Thyroid gland (tissue), 4 donors: ENCODE results near the gene CHRDL2. TPM values are rescaled to one million over a fixed set of nuclear protein-coding genes. Genes with fewer than 3 reads are reported as not detected.

Experiments
- DNase-seq, 2 donors: peaks; one replicate each; pipeline ENCODE4 v3.0.0-alpha.2; 2019
- H3K27ac ChIP-seq, 3 donors: fragments of 200-600 bp; sonication (generic); 1 replicate in 2 of 3; 2 replicates in 1 of 3; pipeline ENCODE4 v1.5.1; 2016 to 2019; ENCODE audit warnings: mild to moderate bottlenecking in 1 of 3, moderate library complexity in 1 of 3
- H3K27me3 ChIP-seq: fragments of 200-600 bp; sonication (generic); one replicate; pipeline ENCODE4 v1.5.1; 2019
- H3K36me3 ChIP-seq, 2 donors: fragments of 200-600 bp; sonication (generic); one replicate each; pipeline ENCODE4 v1.5.1; 2016 to 2019
- H3K4me1 ChIP-seq, 2 donors: fragments of 200-600 bp; sonication (generic); one replicate each; pipeline ENCODE4 v1.5.1; 2017 to 2019
- H3K4me3 ChIP-seq, 3 donors: fragments of 200-600 bp; sonication (generic); replicated peaks in 1 of 3; 1 replicate in 2 of 3; 2 replicates in 1 of 3; pipeline ENCODE4 v1.5.1; 2016; ENCODE audit warnings: mild to moderate bottlenecking in 1 of 3
- H3K9me3 ChIP-seq: fragments of 200-600 bp; sonication (generic); one replicate; pipeline ENCODE4 v1.5.1; 2017
- POLR2A ChIP-seq, 2 donors: fragments of 450-650 bp; IDR thresholded peaks; one replicate each; pipeline ENCODE4 v1.6.1; 2017; ENCODE audit warnings: antibody characterized with exemption in 2 of 2, mild to moderate bottlenecking in 2 of 2, moderate library complexity in 1 of 2
- WGBS, 2 donors: methylation state at CpG; one replicate each; pipeline ENCODE4 v1.1.5; 2017; 5-methylcytosine and 5-hydroxymethylcytosine counted together
- intact Hi-C: fragments of 100-400 bp; cut with DNase I; formaldehyde crosslinking; loops from one replicate; pipeline ENCODE4 v1.15.1; 2023
- total RNA-seq, 4 donors: library from RNA; depleted of rRNA; stranded (reverse); fragments of >200 nt; gene quantifications; one replicate each; pipeline ENCODE4 v1.2.3, GENCODE V29; 2016
- TF ChIP-seq, protein P1 (sequence below), 6 experiments: fragments of 200-600 bp in 3 of 6; fragments of 450-650 bp in 3 of 6; sonication (generic) in 3 of 6; IDR thresholded peaks; one replicate each; pipeline ENCODE4 v1.5.1; 2016 to 2019; ENCODE audit warnings: antibody characterized with exemption in 6 of 6, mild to moderate bottlenecking in 2 of 6, inconsistent platforms in 1 of 6, moderate library complexity in 1 of 6

CHRDL2 gene
- total RNA-seq, 4 donors from 2014 or later, result not detected

DNA sequence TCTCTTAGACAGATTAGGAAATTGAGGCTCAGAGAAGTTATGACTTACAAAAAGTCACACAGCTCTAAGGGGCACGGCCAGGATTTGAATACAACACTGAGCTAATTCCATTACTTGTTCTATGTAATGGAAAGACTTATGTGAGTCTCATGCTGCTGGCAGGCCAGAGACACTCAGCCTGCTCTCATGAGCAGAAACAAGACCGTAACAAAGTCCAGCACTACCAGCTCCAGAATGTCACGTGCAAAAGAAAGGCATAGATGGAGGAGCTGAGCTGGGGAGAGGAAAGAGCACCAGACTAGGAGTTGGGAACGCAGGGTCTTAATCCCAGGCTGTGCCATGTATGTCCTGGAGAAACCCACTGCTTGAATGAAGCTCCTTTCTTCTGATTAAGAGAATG lies 1.8 kb downstream of the CHRDL2 start:
- H3K27me3 ChIP-seq, result no peaks in the 10 kb centered on the region
- no peak overlapping the region for H3K27ac ChIP-seq
- DNase-seq, result no peak
- no peaks in the 10 kb centered on the region for H3K36me3 ChIP-seq
- intact Hi-C loops, result loop anchor here (5.0 to 10.0 kb wide), 2 partner anchors 95 to 117 kb away; no protein-coding TSS in a partner anchor
- WGBS, 2 donors, result 84% methylated on average over 4 of the region's 4 CpGs
- H3K9me3 ChIP-seq, result no peaks in the 10 kb centered on the region
- no peak for TF ChIP-seq POLR2A (IDR thresholded peaks at IDR 0.05)
- TF ChIP-seq, protein P1, sequence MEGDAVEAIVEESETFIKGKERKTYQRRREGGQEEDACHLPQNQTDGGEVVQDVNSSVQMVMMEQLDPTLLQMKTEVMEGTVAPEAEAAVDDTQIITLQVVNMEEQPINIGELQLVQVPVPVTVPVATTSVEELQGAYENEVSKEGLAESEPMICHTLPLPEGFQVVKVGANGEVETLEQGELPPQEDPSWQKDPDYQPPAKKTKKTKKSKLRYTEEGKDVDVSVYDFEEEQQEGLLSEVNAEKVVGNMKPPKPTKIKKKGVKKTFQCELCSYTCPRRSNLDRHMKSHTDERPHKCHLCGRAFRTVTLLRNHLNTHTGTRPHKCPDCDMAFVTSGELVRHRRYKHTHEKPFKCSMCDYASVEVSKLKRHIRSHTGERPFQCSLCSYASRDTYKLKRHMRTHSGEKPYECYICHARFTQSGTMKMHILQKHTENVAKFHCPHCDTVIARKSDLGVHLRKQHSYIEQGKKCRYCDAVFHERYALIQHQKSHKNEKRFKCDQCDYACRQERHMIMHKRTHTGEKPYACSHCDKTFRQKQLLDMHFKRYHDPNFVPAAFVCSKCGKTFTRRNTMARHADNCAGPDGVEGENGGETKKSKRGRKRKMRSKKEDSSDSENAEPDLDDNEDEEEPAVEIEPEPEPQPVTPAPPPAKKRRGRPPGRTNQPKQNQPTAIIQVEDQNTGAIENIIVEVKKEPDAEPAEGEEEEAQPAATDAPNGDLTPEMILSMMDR (IDR thresholded peaks at IDR 0.05), result no peak
- peaks cover 3 to 4% of the 10 kb centered on the region in 2 donors for H3K4me1 ChIP-seq
- no peak overlapping the region for H3K4me3 ChIP-seq

DNA sequence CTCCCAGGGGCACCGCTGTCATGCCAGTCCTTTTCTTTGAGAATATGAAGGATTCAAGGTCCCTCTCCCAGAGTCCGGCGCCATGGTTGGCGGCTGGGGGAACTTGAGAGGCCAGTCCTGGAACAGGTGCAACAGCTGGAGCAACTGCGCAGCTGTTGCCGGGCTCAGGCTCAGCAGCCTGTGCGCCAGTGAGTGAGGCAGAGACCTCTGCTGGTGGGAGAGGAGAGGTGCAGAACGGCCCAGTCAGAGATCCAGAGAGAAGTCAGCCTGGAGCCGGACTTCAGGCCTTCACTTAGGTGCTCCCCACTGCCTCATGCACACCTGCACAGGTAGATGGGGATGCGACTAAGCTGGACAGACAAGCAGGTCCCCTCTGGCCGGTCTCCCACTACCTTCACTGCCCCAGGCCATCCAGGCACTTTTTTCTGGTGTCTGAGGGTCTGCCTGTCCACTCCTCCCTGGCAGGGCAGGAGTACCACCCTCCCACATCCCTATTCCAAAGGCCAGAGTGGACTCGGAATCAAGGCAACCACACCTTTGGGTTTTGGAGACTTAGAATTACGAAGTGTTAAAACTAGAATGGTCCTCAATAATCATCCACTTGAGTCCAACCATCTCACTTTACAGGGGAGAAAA lies 4.6 kb downstream of the CHRDL2 start:
- Histone ChIP-seq H3K27me3 (no peaks in the 10 kb centered on the region), H3K9me3 (no peaks in the 10 kb centered on the region), H3K4me3 (no peak overlapping the region), H3K27ac (no peak overlapping the region), H3K4me1 (peaks cover 3 to 4% of the 10 kb centered on the region in 2 donors), H3K36me3 (no peaks in the 10 kb centered on the region)
- intact Hi-C loops, result loop anchor here (5.0 to 10.0 kb wide), 2 partner anchors 92 to 114 kb away; no protein-coding TSS in a partner anchor
- TF ChIP-seq POLR2A (IDR thresholded peaks at IDR 0.05), result no peak
- TF ChIP-seq, protein P1 (IDR thresholded peaks at IDR 0.05), result peak; percentile 79 to 95 (median 84)
- peak; percentile 73 to 77 for DNase-seq
- 11 to 20% methylated on average over 10 to 13 of the region's 13 CpGs for WGBS, 2 donors

DNA sequence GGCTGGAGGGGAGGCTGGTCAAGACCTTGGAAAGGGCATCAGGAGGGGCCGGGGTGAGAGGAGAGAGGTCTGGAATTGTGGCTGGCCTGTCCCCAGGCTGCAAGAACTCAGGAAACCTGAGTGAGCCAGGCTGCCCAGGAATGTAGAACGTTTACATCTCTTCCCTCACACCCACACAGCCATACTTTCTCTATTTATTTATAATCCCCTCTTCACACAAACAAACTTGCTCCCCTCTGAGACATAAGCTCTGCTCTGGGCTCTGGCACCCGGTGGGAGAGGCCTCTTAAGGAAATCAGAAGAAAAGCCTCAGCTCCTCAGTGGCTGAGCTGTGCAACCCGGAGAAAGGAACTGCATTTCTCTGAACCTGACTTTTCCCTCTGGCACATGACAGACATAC lies 5.5 kb downstream of the CHRDL2 start:
- no peak overlapping the region for H3K27ac ChIP-seq
- intact Hi-C loops, result loop anchor here (5.0 to 10.0 kb wide), 2 partner anchors 91 to 113 kb away; no protein-coding TSS in a partner anchor

DNA sequence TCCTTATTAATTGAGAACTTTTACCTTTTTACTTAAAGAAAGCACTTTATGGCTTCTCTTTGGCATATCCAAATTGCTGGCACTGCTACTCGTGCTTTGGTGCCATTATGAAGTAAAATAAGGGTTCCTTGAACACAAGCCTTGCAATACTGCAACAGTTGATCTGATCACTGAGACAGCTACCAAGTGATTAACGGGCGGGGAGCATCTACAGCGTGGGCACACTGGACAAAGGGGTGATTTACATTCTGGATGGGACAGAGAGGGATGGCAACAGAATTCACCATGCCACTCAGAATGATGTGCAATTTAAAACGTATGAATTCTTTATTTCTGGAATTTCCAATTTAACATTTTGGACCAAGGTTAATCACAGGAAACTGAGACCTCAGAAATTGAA lies 7.7 kb downstream of the CHRDL2 start:
- H3K4me1 ChIP-seq, result peaks cover 0 to 10% of the 10 kb centered on the region in 2 donors
- no peak overlapping the region for H3K27ac ChIP-seq
- DNase-seq, result no peak
- no peaks in the 10 kb centered on the region for H3K36me3 ChIP-seq
- no peak overlapping the region for H3K4me3 ChIP-seq
- TF ChIP-seq, protein P1 (IDR thresholded peaks at IDR 0.05), result no peak
- TF ChIP-seq POLR2A (IDR thresholded peaks at IDR 0.05), result no peak
- no peaks in the 10 kb centered on the region for H3K9me3 ChIP-seq
- no peaks in the 10 kb centered on the region for H3K27me3 ChIP-seq
- intact Hi-C loops, result loop anchor here (10.0 kb wide), 1 partner anchor 89 kb away; no protein-coding TSS in a partner anchor
- 84 to 89% methylated on average over 5 of the region's 5 CpGs for WGBS, 2 donors

More for the DNA sequence above, 5.5 kb downstream of the CHRDL2 start:
- 68 to 73% methylated on average over 4 of the region's 4 CpGs for WGBS, 2 donors
- Histone ChIP-seq H3K4me1 (peaks cover 0 to 8% of the 10 kb centered on the region in 2 donors), H3K4me3 (no peak overlapping the region), H3K9me3 (no peaks in the 10 kb centered on the region), H3K27me3 (no peaks in the 10 kb centered on the region), H3K36me3 (no peaks in the 10 kb centered on the region)
- no peak for DNase-seq
- TF ChIP-seq, protein P1 (IDR thresholded peaks at IDR 0.05), result no peak
- TF ChIP-seq POLR2A (IDR thresholded peaks at IDR 0.05), result no peak

GRCh38 chr11:74721479-74721835 lies 9.8 kb downstream of the CHRDL2 start:
- H3K4me1 ChIP-seq, result peaks cover 13 to 20% of the 10 kb centered on the region in 2 donors
- H3K4me3 ChIP-seq, result no peak overlapping the region
- no peak overlapping the region for H3K27ac ChIP-seq
- H3K9me3 ChIP-seq, result no peaks in the 10 kb centered on the region
- intact Hi-C loops, result loop anchor here (10.0 kb wide), 1 partner anchor 87 kb away; no protein-coding TSS in a partner anchor
- DNase-seq, result no peak
- H3K27me3 ChIP-seq, result no peaks in the 10 kb centered on the region
- no peak for TF ChIP-seq POLR2A (IDR thresholded peaks at IDR 0.05)
- TF ChIP-seq, protein P1 (IDR thresholded peaks at IDR 0.05), result no peak
- 88 to 94% methylated on average over 3 of the region's 3 CpGs for WGBS, 2 donors
- H3K36me3 ChIP-seq, result no peaks in the 10 kb centered on the region
